Measurements from ENCODE around the gene F2RL2. TPM values are rescaled to one million over a fixed set of nuclear protein-coding genes. Genes with fewer than 3 reads are reported as not detected.

The F2RL2 gene
- total RNA-seq, 1 donor, result 0.10 TPM

- Histone ChIP-seq H3K27me3 (ENCODE audit: insufficient read depth, low read length) (no peaks in the 10 kb centered on the region), H3K4me3 (ENCODE audit: low read length) (no peak overlapping the region), H3K4me1 (ENCODE audit: insufficient read depth, low read length) (peaks cover 11% of the 10 kb centered on the region), H3K9me3 (ENCODE audit: low read depth, low read length) (no peaks in the 10 kb centered on the region)
Observed at GRCh38 chr5:76582230-76583162, 40.7 kb downstream of the F2RL2 start.

DNA sequence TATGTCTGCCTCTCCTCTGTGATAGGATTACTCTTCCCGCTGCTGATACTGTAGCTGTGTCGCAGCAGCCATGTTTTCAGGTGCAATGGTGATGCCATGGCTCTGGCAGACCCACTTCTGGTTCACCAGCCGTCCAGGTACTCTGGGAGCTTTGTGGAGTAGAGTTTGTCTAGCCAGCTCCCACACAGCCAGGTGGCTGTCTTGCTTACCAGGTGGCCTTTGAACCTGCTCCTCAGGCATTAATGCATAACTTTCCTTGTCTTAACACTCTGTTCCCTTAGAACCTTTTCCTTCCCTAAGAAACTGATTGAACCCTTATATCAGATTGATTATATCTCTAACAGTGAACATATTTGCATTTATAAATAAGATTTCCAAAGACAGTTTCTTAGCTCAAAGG is 42.2 kb downstream of the F2RL2 start:
- H3K4me1 ChIP-seq (ENCODE audit: insufficient read depth, low read length), result peaks cover 11% of the 10 kb centered on the region
- no peak overlapping the region for H3K4me3 ChIP-seq (ENCODE audit: low read length)
- H3K27me3 ChIP-seq (ENCODE audit: insufficient read depth, low read length), result no peaks in the 10 kb centered on the region
- no peaks in the 10 kb centered on the region for H3K9me3 ChIP-seq (ENCODE audit: low read depth, low read length)

DNA sequence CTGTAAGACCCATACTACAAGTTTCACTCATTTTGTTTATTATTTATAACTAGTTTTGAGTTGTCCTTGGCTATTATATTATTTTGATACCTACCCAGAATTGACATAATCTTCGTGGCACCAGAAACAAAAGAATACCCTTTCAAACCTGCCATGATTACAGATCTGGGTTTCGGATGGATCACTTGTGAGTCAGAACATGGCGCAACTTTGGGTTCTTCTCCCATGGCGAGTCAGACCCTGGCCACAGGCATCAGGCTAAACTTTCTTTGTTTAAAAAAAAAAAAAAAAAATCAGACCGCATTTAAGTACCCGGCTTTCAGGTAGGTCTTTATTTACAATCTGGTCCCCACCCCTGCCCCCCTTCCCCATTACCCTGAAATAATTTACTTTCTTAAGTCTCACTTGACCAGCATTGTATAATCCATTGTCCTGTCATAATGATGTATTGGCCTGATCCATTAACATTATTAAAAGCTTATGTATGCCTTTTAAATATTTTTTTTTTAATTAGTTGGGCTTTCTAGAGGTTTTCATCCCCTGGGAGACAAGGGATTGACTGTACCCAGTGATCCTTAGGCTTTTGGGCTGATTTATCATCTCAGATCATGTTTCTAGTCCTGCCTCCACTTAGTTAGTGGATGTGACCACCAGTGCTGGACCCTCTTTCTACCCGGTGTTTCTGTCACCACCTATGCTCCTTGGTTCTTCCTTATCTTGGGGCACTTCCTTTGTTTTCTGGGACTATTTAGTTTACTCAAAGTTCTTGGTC is 43.9 kb downstream of the F2RL2 start:
- H3K9me3 ChIP-seq (ENCODE audit: low read depth, low read length), result no peaks in the 10 kb centered on the region
- peaks cover 11% of the 10 kb centered on the region for H3K4me1 ChIP-seq (ENCODE audit: insufficient read depth, low read length)
- no peaks in the 10 kb centered on the region for H3K27me3 ChIP-seq (ENCODE audit: insufficient read depth, low read length)
- H3K4me3 ChIP-seq (ENCODE audit: low read length), result no peak overlapping the region

DNA sequence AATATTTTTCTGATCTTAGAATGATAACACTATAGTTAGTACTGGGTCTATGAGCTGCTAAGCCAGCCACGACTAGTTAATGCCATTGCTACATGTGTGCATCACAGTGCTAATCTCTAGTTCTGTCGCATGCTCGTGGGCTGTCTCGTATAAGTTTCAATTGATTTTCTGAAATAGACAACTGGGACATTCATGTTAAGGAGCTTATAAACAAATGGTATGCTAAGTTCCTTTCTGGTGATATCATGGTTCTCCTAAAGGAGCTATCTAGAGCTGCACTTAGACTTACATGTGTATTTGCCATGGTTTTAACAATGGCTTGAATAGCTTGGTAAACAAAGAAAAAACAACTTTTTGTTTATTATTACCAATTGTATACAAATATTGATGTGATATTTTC is 46.2 kb downstream of the F2RL2 start:
- Histone ChIP-seq H3K27me3 (ENCODE audit: insufficient read depth, low read length) (no peaks in the 10 kb centered on the region), H3K9me3 (ENCODE audit: low read depth, low read length) (no peaks in the 10 kb centered on the region), H3K4me3 (ENCODE audit: low read length) (no peak overlapping the region), H3K4me1 (ENCODE audit: insufficient read depth, low read length) (peaks cover 4% of the 10 kb centered on the region)

DNA sequence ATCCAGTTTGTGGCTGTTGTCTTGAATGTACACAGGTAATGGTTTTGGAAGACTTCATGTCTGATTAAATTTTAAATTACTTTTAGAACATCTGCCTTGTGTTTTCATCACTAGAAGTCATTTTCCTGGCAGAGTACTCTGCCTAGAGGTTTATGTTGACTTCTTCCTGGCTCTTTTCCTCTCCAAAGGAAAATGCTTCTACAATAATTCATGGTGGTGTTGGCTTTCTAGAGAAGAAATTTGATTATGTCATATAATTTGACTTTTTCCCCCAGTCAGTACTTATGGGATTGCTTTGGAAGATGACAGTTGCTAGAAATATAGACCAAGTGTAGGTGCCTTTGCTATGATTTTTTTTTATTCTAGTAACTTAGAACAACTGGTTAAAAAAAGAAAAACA is 46.8 kb downstream of the F2RL2 start:
- Histone ChIP-seq H3K9me3 (ENCODE audit: low read depth, low read length) (no peaks in the 10 kb centered on the region), H3K4me1 (ENCODE audit: insufficient read depth, low read length) (peaks cover 5% of the 10 kb centered on the region), H3K27me3 (ENCODE audit: insufficient read depth, low read length) (no peaks in the 10 kb centered on the region), H3K4me3 (ENCODE audit: low read length) (no peak overlapping the region)

DNA sequence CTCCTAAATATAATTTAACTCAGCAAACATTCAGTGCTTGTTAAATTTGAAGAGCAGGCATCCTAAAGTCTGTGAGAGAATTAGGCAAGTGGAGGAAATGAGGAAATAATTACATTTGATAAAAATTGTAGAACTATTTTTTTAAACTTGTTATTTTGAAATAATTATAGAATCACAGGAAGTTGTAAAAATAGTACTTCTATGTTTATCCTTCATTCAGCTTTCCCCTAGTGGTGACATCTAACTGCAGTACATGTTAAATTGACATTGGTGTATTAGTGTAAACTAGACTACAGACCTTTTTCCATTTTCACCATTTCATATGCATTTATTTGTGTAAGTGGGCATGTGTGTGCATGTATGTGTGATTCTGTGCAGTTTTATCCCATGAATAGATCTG is 51.6 kb downstream of the F2RL2 start:
- Histone ChIP-seq H3K9me3 (ENCODE audit: low read depth, low read length) (no peaks in the 10 kb centered on the region), H3K27me3 (ENCODE audit: insufficient read depth, low read length) (no peaks in the 10 kb centered on the region), H3K4me3 (ENCODE audit: low read length) (no peak overlapping the region), H3K4me1 (ENCODE audit: insufficient read depth, low read length) (peaks cover 14% of the 10 kb centered on the region)

DNA sequence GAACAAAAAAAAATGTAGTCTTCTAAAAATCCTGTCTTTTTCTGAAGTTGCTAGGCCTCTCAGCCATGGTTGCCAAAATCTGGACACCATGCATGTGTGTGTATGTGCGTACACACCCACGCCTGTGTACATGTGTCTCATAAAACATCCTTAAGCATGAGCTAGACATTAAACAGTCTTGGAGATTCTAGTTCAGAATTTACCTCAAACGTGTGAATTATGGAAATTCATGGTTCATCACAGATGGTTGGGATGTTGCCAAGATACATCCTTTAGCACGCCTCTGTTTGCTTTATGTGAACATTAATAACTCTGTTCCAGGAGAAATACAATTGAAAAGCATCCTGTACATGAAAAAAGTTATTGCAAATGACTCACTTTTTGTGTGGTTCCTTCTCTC is 53.0 kb downstream of the F2RL2 start:
- H3K4me1 ChIP-seq (ENCODE audit: insufficient read depth, low read length), result peaks cover 19% of the 10 kb centered on the region
- no peaks in the 10 kb centered on the region for H3K27me3 ChIP-seq (ENCODE audit: insufficient read depth, low read length)
- no peaks in the 10 kb centered on the region for H3K9me3 ChIP-seq (ENCODE audit: low read depth, low read length)
- no peak overlapping the region for H3K4me3 ChIP-seq (ENCODE audit: low read length)

Other genes with a start within 250 kb of the F2RL2 start
- gene IQGAP2, start 220.1 kb downstream of the F2RL2 start, total RNA-seq, result 75.0 TPM
- 14.2 TPM for gene F2R, start 92.7 kb upstream of the F2RL2 start, total RNA-seq
- gene F2RL1, start 195.6 kb upstream of the F2RL2 start, total RNA-seq, result 4.2 TPM
- 5.6 TPM for gene S100Z, start 226.6 kb upstream of the F2RL2 start, total RNA-seq